ENCODE measurements around the gene C11orf24.

C11orf24 gene

DNA sequence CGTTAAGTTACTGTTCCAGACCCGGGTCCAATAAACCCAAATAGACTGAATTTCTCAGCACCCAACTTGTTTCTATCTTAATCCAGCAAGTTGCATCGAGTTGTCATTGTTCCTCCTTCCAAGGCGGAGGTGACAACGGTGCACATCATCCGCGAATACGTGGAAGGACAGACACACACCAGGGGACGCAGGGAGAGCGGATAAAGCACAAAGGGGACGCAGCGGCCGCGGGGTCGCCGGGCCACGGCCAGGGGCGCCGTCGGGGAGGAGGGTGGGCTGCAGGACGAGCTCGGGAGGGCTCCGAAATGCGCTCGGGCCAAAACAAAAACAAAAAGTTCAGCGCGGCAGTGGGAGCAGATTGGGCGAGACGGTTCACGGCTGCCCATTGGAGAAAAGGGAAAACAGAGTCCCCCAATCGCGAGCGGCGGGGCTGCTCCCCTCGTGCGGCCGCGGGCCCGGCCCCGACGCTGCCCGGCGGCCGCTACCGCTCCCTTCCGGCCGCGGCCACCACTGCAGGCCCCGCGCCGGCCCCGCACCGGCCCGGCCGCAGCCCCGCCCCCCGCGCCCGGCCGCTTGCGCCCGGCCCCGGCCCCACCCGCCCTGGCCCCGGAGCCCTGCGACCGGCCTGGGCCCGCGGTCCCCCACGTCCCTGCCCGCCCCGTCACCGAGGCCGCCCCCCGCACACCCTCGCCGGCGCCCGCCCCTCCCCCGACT, 59.2 kb downstream of the C11orf24 start (continued):
- TF ChIP-seq, protein P1, sequence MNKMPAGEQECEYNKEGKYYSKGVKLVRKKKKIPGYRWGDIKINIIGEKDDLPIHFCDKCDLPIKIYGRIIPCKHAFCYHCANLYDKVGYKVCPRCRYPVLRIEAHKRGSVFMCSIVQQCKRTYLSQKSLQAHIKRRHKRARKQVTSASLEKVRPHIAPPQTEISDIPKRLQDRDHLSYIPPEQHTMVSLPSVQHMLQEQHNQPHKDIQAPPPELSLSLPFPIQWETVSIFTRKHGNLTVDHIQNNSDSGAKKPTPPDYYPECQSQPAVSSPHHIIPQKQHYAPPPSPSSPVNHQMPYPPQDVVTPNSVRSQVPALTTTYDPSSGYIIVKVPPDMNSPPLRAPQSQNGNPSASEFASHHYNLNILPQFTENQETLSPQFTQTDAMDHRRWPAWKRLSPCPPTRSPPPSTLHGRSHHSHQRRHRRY (tag by site-specific recombination; IDR thresholded peaks at IDR 0.05): no peak
- no peak for TF ChIP-seq ZBTB48 (tag by site-specific recombination; IDR thresholded peaks at IDR 0.05)
- TF ChIP-seq, protein P2, sequence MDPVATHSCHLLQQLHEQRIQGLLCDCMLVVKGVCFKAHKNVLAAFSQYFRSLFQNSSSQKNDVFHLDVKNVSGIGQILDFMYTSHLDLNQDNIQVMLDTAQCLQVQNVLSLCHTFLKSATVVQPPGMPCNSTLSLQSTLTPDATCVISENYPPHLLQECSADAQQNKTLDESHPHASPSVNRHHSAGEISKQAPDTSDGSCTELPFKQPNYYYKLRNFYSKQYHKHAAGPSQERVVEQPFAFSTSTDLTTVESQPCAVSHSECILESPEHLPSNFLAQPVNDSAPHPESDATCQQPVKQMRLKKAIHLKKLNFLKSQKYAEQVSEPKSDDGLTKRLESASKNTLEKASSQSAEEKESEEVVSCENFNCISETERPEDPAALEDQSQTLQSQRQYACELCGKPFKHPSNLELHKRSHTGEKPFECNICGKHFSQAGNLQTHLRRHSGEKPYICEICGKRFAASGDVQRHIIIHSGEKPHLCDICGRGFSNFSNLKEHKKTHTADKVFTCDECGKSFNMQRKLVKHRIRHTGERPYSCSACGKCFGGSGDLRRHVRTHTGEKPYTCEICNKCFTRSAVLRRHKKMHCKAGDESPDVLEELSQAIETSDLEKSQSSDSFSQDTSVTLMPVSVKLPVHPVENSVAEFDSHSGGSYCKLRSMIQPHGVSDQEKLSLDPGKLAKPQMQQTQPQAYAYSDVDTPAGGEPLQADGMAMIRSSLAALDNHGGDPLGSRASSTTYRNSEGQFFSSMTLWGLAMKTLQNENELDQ (tag by site-specific recombination; IDR thresholded peaks at IDR 0.05; ENCODE audit: low read depth): no peak
- no peak for TF ChIP-seq ZBTB1 (tag by site-specific recombination; IDR thresholded peaks at IDR 0.05)
- no peak for TF ChIP-seq ZNF701 (tag by site-specific recombination; IDR thresholded peaks at IDR 0.05)
- no peak for TF ChIP-seq ZNF664 (tag by site-specific recombination; IDR thresholded peaks at IDR 0.05)
- TF ChIP-seq KLF9 (tag by site-specific recombination; IDR thresholded peaks at IDR 0.05; ENCODE audit: low read depth): no peak
- TF ChIP-seq ZBTB17 (tag by site-specific recombination; IDR thresholded peaks at IDR 0.05): peak; percentile 46; the same call in 1 of the 2 replicates
- peak; percentile 67 for TF ChIP-seq ZBTB26 (tag by site-specific recombination; optimal IDR thresholded peaks at IDR 0.05)
- no peak for TF ChIP-seq REST (tag by site-specific recombination; IDR thresholded peaks at IDR 0.05)
- 0 out of 2 replicates have a peak, but pooled peaks have one; percentile 47 for TF ChIP-seq BCL11B (tag by site-specific recombination; IDR thresholded peaks at IDR 0.05; ENCODE audit: low read depth)
- TF ChIP-seq ZBTB20 (tag by site-specific recombination; IDR thresholded peaks at IDR 0.05): peak; percentile 54; the same call in 1 of the 2 replicates
- no peak for TF ChIP-seq ZNF529 (tag by site-specific recombination; IDR thresholded peaks at IDR 0.05; ENCODE audit: insufficient replicate concordance)
- no peak for TF ChIP-seq ZNF280D (tag by site-specific recombination; IDR thresholded peaks at IDR 0.05)
- TF ChIP-seq, protein P3, sequence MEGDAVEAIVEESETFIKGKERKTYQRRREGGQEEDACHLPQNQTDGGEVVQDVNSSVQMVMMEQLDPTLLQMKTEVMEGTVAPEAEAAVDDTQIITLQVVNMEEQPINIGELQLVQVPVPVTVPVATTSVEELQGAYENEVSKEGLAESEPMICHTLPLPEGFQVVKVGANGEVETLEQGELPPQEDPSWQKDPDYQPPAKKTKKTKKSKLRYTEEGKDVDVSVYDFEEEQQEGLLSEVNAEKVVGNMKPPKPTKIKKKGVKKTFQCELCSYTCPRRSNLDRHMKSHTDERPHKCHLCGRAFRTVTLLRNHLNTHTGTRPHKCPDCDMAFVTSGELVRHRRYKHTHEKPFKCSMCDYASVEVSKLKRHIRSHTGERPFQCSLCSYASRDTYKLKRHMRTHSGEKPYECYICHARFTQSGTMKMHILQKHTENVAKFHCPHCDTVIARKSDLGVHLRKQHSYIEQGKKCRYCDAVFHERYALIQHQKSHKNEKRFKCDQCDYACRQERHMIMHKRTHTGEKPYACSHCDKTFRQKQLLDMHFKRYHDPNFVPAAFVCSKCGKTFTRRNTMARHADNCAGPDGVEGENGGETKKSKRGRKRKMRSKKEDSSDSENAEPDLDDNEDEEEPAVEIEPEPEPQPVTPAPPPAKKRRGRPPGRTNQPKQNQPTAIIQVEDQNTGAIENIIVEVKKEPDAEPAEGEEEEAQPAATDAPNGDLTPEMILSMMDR (tag by site-specific recombination; IDR thresholded peaks at IDR 0.05): no peak
- TF ChIP-seq ZNF621 (tag by site-specific recombination; IDR thresholded peaks at IDR 0.05): no peak
- peak; percentile 95 for TF ChIP-seq ZXDB (tag by site-specific recombination; IDR thresholded peaks at IDR 0.05)
- TF ChIP-seq ZBTB21 (tag by site-specific recombination; IDR thresholded peaks at IDR 0.05): no peak
- no peak for TF ChIP-seq BCL11A (tag by site-specific recombination; IDR thresholded peaks at IDR 0.05; ENCODE audit: low read depth)

All from HEK293 (cell line).